Measurements from ENCODE around the gene RPL22. TPM values are rescaled to one million over a fixed set of nuclear protein-coding genes. Genes with fewer than 3 reads are reported as not detected.

RPL22 gene
- total RNA-seq, 4 donors from 2014 or later = 142 to 235 (median 159) TPM

GRCh38 chr1:6239213-6239752 lies 39.9 kb upstream of the RPL22 start:
- Histone ChIP-seq H3K4me3 (no peak overlapping the region), H3K36me3 (no peaks in the 10 kb centered on the region), H3K9me3 (no peaks in the 10 kb centered on the region), H3K27ac (no peak overlapping the region), H3K4me1 (peaks cover 0 to 32% (median 22%) of the 10 kb centered on the region in 4 donors), H3K27me3 (peaks cover 3 to 60% of the 10 kb centered on the region in 2 donors)
- WGBS, 2 donors = 38 to 39% methylated on average over 7 of the region's 7 CpGs
- no peak for DNase-seq (ENCODE audit: low spot score in 2 of 2)
- no peak for TF ChIP-seq POLR2A (IDR thresholded peaks at IDR 0.05)
- TF ChIP-seq EP300 (IDR thresholded peaks at IDR 0.05) = no peak
- TF ChIP-seq CTCF (IDR thresholded peaks at IDR 0.05) = no peak

- WGBS, 2 donors = 96 to 97% methylated on average over 4 of the region's 4 CpGs
- H3K27me3 ChIP-seq = peaks cover 3 to 40% of the 10 kb centered on the region in 2 donors
- no peak overlapping the region for H3K27ac ChIP-seq
- peaks cover 0 to 29% (median 21%) of the 10 kb centered on the region in 4 donors for H3K4me1 ChIP-seq
- DNase-seq (ENCODE audit: low spot score in 2 of 2) = no peak
- TF ChIP-seq CTCF (IDR thresholded peaks at IDR 0.05) = no peak
- TF ChIP-seq POLR2A (IDR thresholded peaks at IDR 0.05) = no peak
- no peak for TF ChIP-seq EP300 (IDR thresholded peaks at IDR 0.05)
- no peaks in the 10 kb centered on the region for H3K9me3 ChIP-seq
- no peak overlapping the region for H3K4me3 ChIP-seq
- peaks cover 0 to 20% (median 4%) of the 10 kb centered on the region in 3 donors for H3K36me3 ChIP-seq
Observed at GRCh38 chr1:6237093-6237492, 37.7 kb upstream of the RPL22 start.

- Histone ChIP-seq H3K27me3 (peaks cover 0 to 21% of the 10 kb centered on the region in 2 donors), H3K9me3 (no peaks in the 10 kb centered on the region), H3K27ac (peak overlapping the region in 2 of 4 donors; percentile 55 to 56), H3K4me3 (peak overlapping the region; percentile 65 to 75 (median 70)), H3K36me3 (peaks cover 0 to 38% (median 14%) of the 10 kb centered on the region in 3 donors), H3K4me1 (peaks cover 0 to 19% (median 15%) of the 10 kb centered on the region in 4 donors)
- no peak for TF ChIP-seq POLR2A (IDR thresholded peaks at IDR 0.05)
- no peak for TF ChIP-seq EP300 (IDR thresholded peaks at IDR 0.05)
- TF ChIP-seq CTCF (IDR thresholded peaks at IDR 0.05) = no peak
- no peak for DNase-seq (ENCODE audit: low spot score in 2 of 2)
- 0 to 2% methylated on average over 6 to 23 of the region's 30 CpGs for WGBS, 2 donors
Observed at GRCh38 chr1:6235296-6235677, 35.9 kb upstream of the RPL22 start.

- peaks cover 0 to 44% (median 14%) of the 10 kb centered on the region in 3 donors for H3K36me3 ChIP-seq
- no peaks in the 10 kb centered on the region for H3K9me3 ChIP-seq
- H3K27ac ChIP-seq = peak overlapping the region in 2 of 4 donors; percentile 55 to 56
- peaks cover 0 to 16% of the 10 kb centered on the region in 2 donors for H3K27me3 ChIP-seq
- DNase-seq (ENCODE audit: low spot score in 2 of 2) = no peak
- H3K4me3 ChIP-seq = peak overlapping the region; percentile 65 to 75 (median 70)
- no peak for TF ChIP-seq POLR2A (IDR thresholded peaks at IDR 0.05)
- no peak for TF ChIP-seq EP300 (IDR thresholded peaks at IDR 0.05)
- TF ChIP-seq CTCF (IDR thresholded peaks at IDR 0.05) = no peak
- WGBS, 2 donors = 28 to 38% methylated on average over 20 of the region's 20 CpGs
- peaks cover 0 to 19% (median 15%) of the 10 kb centered on the region in 4 donors for H3K4me1 ChIP-seq
Observed at GRCh38 chr1:6234502-6235295, 35.3 kb upstream of the RPL22 start.

GRCh38 chr1:6233376-6233775 lies 34.0 kb upstream of the RPL22 start:
- Histone ChIP-seq H3K36me3 (peaks cover 0 to 57% (median 14%) of the 10 kb centered on the region in 3 donors), H3K4me1 (peaks cover 0 to 19% (median 15%) of the 10 kb centered on the region in 4 donors), H3K27me3 (peaks cover 0 to 4% of the 10 kb centered on the region in 2 donors), H3K27ac (no peak overlapping the region), H3K9me3 (no peaks in the 10 kb centered on the region), H3K4me3 (no peak overlapping the region)
- 55 to 68% methylated on average over 1 of the region's 1 CpG for WGBS, 2 donors
- no peak for DNase-seq (ENCODE audit: low spot score in 2 of 2)
- TF ChIP-seq CTCF (IDR thresholded peaks at IDR 0.05) (no peak), POLR2A (IDR thresholded peaks at IDR 0.05) (no peak), EP300 (IDR thresholded peaks at IDR 0.05) (no peak)

All from tibial nerve (tissue), 4 donors.